Measurements from ENCODE around the gene F5.

F5 gene

DNA sequence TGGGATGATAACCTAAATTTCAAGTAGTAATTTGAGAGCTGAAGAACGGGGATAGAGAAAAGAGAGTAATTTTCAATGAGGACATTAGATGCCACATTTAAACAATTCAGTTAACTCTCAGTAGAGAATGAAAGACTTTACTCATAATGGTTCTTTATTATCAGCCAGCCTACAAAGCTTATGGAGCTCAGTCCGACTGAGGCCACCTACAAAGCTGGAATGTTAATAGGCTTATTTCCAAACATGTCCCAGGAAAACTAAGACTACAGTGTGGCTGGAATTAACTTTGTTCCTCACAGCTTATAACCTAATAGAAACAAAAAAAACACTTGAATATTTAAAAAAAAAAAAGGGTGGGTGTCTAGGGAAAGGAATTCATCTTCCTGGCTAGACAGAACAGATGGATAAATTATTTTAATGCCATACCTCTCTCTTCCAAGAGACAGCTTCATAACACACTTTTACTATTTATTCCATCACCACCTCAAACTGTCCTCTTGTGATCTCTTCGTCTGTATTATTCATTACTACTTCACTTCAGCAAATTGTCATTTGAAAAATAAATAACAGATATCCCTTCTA, 110.4 kb downstream of the F5 start:
- DNase-seq = no peak

DNA sequence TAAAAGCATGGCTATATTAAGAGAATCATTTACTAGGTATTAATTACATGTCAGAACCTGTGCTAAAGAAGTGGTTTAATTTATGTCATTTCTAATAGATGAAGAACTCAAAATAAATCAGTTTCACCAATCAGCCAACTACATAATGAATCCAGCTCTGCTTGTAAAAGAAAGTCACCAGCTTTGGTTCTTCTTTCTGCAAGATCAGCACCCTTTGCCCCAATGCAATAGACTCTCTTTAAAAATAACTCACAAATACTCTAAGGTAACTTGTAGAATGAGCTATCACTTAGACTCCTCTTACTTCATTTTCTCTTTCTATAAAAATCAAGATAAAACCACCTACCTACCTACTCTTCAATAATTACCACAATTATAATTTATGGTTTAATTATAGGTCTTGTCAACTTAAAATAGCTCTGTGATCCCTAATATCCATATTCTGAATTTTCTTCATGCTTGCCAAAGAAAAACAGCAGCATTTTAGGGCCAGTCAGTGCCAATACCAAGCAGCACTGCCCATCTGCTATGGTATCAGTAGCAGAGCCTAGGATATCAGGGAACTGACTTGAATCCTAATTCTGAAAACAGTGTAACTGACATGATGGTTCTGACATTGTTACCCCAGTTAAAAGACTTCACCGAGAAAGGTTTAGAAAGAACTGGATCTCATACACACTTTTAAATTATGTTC, 111.8 kb downstream of the F5 start:
- no peak for DNase-seq

GRCh38 chr1:169473347-169473746, 112.9 kb downstream of the F5 start:
- no peak for DNase-seq

DNA sequence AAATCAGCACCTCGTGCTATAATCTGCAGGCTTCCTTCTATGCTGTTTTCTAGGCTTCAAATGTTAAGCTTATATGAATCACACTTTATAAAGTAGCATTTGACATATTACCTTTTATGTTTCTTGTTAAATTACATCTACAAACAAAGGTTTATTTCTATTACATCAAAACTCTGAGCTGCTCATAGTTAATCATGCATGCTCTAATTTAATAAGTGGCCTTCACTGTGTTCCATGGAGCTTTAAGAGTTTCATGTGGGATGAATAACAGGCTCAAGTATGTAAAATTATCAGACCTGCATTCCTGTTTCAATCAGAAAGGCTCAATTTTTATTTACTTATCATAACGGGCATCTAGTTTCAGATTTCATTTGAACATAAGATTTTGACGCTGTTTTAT, 113.5 kb downstream of the F5 start:
- DNase-seq = no peak

- no peak for DNase-seq
Measured at GRCh38 chr1:169468982-169469381, 117.3 kb downstream of the F5 start.

- DNase-seq = no peak
Measured at GRCh38 chr1:169466259-169467230, 119.7 kb downstream of the F5 start.

DNA sequence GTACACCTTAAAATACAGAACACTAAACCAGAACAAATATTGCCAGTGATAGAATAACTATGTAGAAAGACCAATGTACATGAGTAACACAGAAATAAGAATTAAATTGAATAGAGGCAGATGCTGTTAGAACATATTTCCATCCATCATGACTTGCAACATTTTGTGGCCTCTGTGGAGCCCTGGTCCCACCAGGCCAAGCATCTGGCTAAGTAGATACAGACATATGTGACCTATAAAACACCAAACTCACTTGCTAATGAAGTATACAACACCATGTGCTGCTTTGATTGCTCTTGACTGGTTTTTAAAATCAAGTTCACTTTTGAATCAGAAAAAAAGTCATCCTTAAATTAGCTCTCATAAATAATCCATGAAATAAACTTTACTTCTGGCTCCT, 121.0 kb downstream of the F5 start:
- DNase-seq = no peak

Data from activated effector memory CD4-positive, alpha-beta T cell treated with anti-CD3 and anti-CD28 coated beads, Interleukin-2, amount 50 U/mL, for 16 hours (primary cell).